Iris pigment epithelial cell (primary cell): Measurements from ENCODE around the gene FAM107A.
"Not testable (repeated sequence)": the region's sequence is repeated elsewhere in the genome, so short reads cannot be mapped to it uniquely, and the experiment has no call there.

Experiments used
- DNase-seq: peaks from one replicate; pipeline ENCODE4 v3.0.0-alpha.2; 2011; ENCODE audit warnings: low read depth

Gene FAM107A

DNA sequence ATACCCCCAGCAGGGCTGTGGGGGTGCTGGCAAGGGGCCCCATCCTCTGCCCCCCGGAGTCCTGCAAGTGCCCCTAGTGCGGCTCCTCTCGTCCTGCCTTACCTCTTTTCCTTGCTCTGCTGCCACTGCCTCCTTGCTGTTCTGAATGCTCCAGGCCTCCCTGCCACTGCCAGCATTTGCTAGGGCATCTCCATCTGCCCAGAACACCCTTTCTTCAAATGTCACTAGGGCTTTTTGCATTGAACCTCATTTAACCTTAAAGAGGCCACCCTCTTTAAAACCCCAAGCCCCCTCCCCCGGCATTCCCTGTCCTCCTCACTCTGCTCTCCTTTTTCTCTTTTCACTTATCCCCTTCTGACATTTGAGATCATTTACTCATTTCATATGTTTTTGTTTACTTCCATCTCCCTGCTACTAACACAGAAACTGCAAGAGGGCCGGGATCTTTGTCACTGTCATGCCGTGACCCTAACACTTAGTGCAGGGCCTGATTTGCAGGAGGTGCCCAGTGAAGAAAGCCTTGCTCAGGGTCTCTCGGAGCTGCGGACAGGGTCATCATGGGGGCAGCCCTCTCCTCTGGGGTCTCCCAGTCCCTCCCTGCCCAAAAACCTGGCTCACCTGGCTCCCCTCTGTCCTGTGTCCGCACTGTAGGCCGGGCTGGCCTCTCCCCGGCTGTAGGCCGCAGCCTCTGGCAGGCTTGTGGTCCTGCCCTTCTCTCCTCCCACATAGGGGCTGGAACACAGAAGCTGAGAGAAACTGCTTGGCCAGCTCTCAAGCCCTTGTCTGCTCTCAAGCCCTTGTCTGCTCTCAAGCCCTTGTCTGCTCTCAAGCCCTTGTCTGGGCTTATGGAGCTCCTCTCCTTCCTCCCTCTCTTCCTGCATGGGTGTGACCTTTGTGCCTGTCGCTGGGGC, 40.4 kb downstream of the FAM107A start, which contains the start of gene ACOX2:
TSS of gene ACOX2 (minus strand) at position 690 of the 911 bp plus-strand sequence. CDS start 2,084 bp downstream, outside the sequence.
- peak; percentile 76 for DNase-seq

DNA sequence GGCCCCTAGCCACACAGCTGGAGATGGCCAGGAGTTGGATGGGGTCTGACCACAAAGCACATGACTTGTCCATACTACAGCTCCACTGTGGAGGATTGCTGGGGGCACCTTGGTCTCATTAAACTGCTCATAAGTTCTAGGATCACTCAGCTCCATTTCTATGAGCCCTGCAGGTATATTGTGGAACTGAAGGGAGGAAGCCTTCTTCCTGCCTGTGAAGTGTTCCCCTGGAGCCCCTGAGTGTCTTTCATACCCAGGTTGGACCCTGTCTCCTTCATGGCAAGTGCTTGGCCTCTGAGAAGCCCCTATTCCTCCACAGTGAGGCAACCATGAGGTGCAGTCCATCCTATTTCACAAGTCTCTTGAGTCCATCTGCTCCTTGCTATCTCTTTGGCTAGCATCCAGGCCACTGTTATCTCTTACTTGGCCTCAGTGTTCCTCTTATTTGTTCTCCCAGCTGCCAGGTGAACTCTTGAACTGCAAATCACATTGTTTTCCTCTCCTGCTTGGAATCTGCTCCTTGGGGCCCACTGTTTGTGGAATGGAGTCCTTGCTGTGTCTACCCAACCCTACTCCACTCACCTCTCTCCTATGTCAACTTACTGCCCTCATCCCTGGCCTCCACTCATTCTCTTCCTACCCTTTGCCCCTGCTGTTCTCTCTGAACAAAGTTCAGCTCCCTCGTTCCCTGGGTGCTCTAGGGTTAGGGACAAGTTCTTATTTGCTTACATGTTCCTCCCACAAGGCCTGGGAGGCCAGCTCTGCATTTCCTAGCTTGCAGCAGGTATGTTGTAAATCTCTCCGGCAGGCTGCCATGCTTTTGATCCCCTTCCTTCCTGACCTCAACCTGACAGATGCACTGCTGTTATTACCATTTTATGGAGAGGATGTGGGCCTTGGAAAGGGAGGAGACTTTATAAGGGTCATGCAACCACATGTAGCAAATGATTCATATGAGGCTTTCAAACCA, 41.4 kb downstream of the FAM107A start:
- peak; percentile 51 for DNase-seq

DNA sequence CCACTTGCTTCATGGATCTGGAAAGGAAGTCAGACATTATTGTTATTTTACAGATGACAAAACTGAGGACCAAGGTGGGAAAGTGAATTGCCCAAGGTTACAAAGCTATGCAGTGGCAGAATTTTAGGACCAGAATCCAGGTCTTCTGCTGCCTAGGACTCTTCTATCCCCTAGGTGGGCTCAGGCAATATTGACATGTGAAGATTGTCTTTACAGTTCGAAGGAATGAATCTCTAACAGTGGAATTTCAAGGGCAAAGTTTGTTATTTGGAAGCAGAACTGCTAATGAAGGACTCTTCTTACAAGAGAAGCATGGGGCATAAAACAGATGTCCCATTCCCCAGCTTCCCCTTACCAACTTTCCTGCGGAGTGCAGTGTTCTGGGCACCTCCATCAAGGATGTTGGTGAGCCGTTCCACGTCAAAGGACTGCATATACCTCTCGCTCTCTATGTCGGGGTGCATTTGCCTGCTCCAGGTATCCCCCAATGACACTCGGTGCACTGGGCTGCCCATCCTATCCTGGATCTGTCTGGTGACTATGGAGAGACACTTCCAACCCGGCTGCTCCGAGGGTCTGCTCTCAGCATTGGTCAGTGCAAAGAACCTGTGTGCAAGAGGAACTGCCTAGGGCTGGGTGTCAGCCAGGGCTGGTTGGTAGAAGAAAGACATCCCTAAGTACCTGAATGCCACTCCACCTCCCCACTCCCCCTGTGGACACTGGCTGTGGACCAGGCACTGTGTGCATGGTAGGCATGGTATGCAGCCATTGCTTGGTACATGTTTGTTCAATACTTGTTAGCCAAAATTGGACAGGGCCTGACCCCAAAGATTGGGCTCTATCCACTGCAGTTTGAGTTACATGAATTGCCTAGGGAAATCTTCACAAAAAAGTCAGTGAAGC, 42.3 kb downstream of the FAM107A start:
- DNase-seq: no peak

DNA sequence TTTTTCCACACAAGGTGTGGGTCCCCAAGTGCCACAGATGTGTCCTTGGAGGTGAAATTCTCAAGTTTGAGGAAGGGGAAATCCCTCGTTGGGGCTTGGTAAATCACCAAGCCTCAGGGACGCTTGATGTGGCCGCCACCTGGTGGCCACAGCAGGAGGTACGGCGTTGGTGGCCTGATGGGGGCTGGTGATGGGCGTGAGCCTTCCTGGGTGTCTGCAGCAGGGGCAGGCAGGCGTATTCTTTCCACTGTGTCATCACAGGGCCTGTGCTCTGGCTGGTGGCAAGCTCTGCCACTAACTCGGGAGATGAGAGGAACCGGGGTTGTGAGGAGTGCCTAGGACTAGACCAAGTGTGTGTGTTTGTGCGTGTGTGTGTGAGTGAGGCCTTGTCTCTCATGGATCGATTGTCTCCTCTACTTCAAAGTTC, 44.4 kb downstream of the FAM107A start:
- DNase-seq: peak; percentile 68

DNA sequence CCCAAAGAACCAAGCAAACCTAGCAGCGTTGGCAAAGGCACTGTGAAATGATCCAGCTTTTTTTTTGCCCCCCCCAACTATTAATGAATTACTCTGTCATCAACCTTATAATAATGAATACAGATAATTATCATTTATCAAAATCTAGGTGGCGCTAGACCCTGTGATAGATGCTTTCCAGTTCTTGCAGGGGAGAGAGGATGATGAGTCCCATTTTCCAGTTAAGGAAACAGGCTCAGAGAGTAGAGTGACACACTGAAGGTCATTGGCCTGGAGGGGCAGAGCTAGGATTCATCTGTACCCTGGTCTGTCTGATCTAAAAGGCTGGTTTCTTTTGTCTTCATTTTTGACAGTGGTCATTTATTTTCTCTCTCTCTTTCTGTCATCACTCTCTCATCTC, 45.2 kb downstream of the FAM107A start:
- DNase-seq: peak; percentile 12

DNA sequence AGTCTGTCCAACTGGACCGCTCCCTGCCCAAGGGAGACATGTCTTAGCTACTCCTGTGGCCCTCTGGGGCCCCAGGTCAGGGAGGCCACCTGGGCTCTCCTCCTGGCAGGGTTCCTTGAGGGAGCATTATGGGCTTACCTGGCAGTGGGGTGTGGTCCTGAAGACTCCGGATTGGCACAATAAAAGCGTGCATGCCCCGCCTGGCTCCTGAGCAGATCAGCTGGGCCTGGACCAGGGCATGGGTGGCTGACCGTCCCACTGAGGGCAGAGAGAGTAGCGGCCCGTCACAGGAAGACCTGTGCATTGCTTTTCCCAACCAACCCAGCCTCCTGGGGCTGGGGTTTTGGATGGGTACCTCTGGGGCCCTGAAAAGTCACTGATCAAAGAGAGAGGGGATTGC, 45.6 kb downstream of the FAM107A start:
- DNase-seq: no peak

DNA sequence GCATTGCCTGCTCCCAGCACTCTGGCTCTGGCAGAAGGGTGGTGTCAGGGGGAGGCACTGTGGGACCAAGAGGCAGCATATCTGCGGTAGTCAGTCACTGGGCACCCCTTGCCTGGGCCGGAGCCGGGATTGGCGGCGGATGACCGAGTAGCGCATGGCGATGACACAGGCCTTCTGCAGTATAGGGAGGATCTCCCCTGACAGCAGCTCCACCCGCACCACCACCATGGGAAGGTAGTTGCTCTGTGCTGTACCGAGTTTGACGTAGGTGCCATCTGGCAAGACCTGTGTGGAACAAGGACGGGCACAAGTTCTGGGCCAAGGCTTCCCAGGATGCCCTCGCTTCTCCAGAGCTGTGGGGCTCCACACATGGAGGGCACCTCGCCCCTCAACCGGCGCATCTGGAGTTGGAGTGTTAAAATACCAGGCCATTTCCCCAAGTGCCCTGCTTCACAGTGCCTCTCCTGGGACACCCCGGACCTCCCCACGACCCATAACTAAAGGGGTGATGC, 46.8 kb downstream of the FAM107A start:
- DNase-seq: no peak

DNA sequence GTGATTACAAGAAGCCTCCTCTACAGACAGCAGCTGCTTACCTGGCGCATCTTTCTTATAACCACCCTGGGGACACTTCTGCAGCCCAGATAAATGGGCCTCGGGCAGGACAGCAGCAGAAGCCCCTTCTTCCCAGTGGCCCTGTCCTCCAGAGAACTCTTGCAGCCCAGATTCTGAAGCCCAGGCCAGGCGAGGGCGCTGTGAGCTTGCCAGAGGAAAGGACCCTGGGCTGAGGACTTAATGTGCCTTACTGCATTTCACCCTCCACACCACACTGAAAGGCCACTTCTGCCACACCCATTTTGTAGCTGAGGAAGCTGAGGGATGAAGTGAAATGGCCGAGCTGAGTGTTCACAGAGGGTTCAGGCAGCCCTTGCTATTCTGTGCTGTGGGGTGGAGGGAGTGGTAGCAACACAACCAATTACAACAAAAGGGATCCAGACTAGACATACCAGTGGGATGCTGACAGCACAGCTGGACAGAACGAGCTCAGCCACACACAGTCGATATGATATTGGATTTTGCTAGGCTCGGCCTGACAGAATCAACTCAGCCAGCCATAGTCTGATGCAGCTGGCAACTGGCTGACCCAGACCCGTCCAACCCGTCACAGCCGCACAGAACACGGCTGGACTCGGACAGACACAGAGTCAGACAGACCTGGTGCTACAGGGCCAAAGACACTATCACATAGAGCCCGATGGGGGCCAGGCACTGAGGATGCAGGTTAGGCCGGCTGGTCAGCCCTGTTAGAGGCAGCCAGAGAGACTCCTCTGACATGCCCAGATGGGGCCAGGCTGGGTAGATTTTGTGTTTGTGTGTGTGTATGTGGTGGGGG, 47.5 kb downstream of the FAM107A start:
- peak; percentile 30 for DNase-seq

DNA sequence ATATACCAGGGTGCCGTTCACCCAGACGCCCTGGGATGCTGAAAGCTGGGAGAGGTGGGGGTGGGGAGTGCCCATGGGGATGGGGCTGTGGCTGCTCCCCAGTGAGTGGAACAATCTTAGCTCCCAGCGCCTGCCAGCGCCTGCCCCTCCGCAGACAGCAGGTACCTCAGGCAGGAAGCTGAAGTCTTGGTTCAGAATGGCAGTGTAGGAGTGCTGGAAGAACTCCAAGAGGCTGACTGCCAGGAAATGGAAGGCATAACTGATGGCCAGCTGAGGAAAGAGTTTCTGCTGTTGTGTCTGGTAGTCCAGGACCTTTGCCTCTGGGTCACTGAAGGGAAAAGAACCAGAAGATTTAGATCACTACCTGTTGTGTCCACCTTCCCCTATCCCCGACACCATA, 48.6 kb downstream of the FAM107A start:
- DNase-seq: peak; percentile 62

DNA sequence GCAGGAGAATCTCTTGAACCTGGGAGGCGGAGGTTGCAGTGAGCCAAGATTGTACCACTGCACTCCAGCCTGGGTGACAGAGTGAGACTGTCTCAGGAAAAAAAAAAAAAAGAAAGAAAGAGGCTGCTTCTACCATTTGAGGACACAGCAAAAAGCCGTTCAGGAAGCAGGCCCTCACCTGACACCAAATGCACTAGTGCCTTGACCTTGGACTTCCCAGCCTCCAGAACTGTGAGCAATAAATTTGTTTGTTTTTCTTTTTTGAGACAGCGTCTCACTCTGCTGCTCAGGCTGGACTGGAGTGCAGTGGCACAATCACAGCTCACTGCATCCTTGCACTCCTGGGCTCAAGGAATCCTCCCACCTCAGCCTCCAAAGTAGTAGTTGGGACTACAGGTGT, 49.8 kb downstream of the FAM107A start:
- not testable (repeated sequence) for DNase-seq

DNA sequence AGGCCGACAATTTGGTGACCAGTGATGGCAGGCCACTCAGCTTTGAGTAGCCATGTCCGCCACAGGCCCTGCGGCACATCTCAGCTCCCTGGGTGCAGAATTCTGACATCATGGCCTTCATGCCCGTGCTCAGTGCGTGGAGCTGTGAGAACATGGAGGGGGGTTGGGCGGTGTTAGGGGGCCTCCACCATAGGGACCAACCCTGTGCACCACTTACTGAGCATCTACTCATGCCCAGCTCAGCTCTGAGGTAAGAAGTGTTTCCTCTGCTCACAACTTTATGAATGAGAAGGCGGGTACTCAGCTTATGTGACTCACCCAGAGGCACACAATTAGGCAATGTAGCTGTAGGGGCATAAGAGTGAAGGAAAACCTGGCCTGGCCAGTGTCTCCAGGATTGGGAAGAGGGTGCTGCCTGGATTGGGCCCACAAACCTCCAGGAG, 50.7 kb downstream of the FAM107A start:
- peak; percentile 95 for DNase-seq

DNA sequence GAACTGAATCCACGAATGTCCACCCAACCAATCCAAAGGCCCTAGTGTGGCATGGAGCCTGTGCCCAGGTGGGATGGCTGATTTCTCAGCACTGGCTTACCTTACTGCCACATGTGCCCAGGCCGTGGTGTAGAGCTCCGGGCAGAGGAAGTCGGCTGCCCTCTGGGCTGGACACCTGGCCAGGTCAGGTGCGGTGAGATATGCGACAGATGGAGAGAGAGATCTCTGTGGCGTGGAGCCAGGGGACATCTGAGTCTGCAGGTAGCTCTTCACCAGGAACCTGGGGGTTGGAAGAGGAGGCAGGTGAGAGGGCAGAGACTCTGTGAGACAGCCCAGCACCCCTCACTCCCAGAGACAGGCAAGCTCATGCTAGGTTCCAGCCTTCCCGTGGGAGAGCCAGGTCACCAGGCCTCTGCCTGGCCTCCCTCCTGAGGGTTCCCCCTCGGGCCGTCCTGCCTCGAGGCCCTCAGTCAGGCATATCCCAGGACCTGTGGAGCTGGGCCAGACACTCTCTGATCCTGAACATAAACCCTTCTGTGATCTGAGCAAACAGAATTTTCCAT, 52.8 kb downstream of the FAM107A start:
- no peak for DNase-seq

DNA sequence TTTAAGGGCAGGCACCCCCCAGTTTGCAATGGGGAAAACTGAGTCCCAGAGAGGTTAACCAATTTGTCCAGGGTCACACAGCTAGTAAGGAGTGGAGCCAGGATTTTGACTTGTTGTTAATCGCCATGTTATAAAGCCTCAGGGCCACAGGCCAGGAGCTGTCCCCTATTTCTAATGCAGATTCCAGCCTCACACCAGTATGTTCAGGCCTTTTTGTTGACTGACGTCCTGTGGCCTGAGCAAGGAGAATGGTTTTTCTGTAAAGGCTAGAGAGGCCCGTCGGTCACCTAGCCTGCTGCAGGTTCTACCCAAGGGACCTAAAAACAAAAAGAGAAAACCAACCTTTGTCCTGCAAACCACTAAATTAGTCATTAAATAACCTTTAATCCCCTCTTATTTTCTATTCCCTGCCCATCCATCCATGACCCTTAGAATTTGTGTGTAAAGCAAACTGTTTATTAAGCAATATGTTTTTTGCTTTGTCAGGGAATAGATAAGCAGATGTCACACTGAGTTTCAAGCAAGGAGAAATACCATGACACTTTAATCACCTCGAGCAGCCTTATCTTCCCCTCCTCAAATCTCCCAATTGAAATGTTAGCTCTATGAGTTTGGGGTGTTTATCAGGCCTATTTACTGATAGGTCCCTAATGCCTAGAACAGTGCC, 54.3 kb downstream of the FAM107A start:
- DNase-seq: no peak

DNA sequence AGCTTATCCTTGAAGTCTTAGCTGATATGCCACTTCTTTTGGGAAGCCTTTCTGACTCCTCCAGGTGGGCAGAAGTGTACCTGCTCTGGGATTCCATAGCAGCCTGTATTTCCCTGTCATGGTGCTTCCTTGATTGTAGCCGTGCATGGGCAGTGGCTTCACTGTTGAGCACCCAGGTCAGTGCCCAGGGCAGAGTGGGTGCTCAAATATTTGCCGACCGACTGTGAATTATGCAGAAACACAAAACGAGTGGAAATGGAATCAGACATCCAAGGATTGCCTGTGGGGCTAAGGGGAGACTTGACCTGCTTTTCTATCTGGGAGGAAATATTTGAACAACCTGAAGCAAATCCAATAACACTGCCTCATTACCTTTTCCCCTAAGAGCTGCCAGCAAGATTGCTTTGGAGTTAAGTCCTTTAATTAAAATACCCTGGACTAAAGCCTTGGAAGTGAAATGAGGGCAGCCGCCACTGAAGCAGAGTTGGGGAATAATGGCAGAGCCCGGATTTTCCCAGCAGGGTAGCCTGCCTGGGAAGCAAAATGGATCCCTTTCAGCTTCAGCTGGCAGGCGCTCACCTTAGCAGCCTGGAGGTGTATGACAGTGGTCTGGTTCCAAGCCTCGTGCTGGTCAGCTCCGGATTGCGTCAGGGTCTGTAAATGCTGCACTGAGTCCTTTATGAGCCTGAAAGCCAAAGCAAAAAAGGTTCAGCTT, 55.1 kb downstream of the FAM107A start:
- no peak for DNase-seq

DNA sequence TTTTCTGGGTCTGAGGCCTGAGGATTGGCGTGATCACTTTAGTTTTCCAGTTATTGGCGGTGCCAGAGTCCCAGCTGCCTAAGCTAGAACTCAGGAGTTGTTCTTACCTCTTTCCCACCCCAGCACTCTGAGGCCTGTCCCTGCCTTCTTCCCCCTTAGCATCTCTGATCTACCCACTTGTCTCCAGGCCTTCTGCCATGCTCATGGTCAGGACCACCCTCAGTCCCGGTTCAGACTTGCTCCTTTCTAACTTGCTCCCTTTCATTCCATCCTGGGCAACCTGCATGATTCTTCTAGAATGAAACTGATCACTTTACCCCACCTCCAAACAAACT, 55.9 kb downstream of the FAM107A start:
- no peak for DNase-seq

DNA sequence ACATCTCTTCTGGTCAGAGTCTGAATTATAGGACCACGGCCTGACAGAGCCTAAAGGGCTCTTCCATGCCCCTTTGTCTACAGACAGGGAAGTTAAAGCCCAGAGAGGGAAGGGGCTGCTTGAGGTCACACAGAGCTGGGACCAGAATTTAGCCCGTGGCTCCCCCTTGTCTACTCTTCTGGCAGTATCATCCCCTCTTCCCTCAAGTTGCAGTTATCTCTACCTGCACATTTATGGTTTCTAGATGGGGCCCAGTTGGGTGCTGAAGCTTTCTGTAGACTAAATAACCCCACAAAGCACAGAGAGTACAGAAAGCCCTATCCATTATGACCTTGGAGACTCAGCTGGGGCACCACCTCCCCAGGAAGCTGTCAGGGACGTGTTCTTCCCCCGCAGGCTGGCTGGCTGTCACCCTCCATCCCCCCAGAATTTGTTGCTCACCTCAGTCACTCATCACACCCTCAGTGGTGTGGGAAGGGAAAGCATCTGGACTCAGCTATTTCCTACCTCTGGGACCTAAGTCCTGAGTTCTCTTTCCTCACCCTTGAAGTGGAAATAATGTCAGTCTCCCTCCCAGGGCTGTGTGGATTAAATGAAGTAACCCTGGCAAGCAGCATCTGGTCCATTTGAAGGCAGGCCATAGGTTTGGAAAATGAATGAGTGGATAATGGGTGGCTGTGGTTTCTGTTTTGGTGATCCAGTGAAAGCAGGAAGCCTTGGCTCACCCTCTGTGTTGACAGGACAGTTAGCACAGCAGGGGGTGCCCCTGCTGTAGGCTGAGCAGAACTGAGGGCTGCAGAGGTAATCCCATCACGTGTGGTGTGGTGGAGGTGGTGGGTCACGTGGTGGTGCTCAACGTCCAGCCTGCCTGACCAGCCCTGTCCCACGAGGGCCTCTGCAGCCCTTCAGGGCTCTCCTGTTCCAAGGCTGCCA, 56.5 kb downstream of the FAM107A start:
- no peak for DNase-seq

DNA sequence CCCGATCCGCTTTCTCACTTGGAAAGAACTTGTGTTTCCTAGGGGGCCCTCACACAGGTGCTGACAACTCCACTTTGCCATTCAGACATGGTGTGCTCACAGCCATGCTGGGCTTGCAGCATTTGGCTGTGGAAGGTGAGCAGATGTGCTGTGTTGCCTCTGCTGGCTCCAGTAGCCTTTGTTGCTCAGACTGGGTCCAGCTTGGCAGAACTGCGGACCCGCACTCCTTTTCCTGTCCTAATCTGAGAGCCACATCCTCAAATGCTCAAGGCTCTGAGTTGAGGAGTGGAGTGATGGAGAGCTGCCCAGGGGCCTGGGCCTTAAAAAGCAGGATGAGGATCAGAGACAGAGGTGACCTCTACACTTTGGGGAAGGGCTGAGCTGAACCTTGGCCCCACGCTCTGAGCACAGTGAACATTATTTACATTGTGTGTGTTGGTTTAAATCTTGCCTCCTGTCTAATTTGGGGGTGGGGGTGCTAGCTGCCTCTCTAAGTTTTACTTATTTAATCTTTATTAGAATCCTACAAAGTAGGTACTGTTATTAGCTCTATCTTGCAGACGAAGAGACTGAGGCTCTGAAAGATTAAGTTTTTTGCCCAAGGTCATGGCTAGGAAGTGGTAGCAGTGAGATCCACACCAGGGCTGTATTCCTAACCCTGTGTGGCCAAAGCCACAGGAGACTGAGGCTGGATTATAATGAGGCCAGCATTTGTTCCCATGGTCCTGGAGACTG, 57.4 kb downstream of the FAM107A start:
- DNase-seq: no peak
